Stimulated activated CD4-positive, alpha-beta T cell treated with anti-CD3 and anti-CD28 coated beads, Interleukin-1b, Interleukin-23, amount 100 ng/mL, for 4 hours (primary cell): ENCODE data around the gene BRD9.
"Not testable (repeated sequence)": the region's sequence is repeated elsewhere in the genome, so short reads cannot be mapped to it uniquely, and the experiment has no call there.

Experiments used
- DNase-seq, 2 donors: peaks; one replicate each; pipeline ENCODE4 v3.0.0-alpha.2; 2020; ENCODE audit warnings: low read depth in 2 of 2

Gene BRD9

GRCh38 chr5:856531-857425 is 35.8 kb downstream of the BRD9 start:
- DNase-seq: no peak

- DNase-seq: no peak
Measured at GRCh38 chr5:855771-856530, 36.6 kb downstream of the BRD9 start.

GRCh38 chr5:854966-855743 is 37.4 kb downstream of the BRD9 start:
- DNase-seq: no peak

GRCh38 chr5:854217-854616 is 38.4 kb downstream of the BRD9 start:
- DNase-seq: no peak

GRCh38 chr5:853416-854090 is 39.0 kb downstream of the BRD9 start:
- DNase-seq: not testable (repeated sequence)

- no peak for DNase-seq
Measured at GRCh38 chr5:852431-853401, 39.9 kb downstream of the BRD9 start.

GRCh38 chr5:852018-852417 is 40.6 kb downstream of the BRD9 start:
- no peak for DNase-seq

- no peak for DNase-seq
Measured at GRCh38 chr5:851553-851952, 41.0 kb downstream of the BRD9 start.

- DNase-seq: no peak
Measured at GRCh38 chr5:851076-851475, 41.5 kb downstream of the BRD9 start.

GRCh38 chr5:850511-851006 is 42.0 kb downstream of the BRD9 start, which contains the start of gene ZDHHC11:
Gene ZDHHC11 (minus strand): TSS chr5:850986. CDS start chr5:850602, 384 bp downstream.
- DNase-seq: no peak

- no peak for DNase-seq
Measured at GRCh38 chr5:849651-850301, 42.8 kb downstream of the BRD9 start.

GRCh38 chr5:848671-849111 is 43.9 kb downstream of the BRD9 start:
- DNase-seq: no peak

- DNase-seq: not testable (repeated sequence)
Measured at GRCh38 chr5:847736-848135, 44.9 kb downstream of the BRD9 start.

GRCh38 chr5:847212-847611 is 45.4 kb downstream of the BRD9 start:
- not testable (repeated sequence) for DNase-seq

GRCh38 chr5:846602-847091 is 46.0 kb downstream of the BRD9 start:
- not testable (repeated sequence) for DNase-seq

GRCh38 chr5:845676-846601 is 46.7 kb downstream of the BRD9 start:
- not testable (repeated sequence) for DNase-seq

GRCh38 chr5:845031-845675 is 47.4 kb downstream of the BRD9 start:
- not testable (repeated sequence) for DNase-seq

GRCh38 chr5:844426-844825 is 48.2 kb downstream of the BRD9 start:
- DNase-seq: not testable (repeated sequence)
